Measurements from ENCODE around the gene ALKAL2.
"Not testable (repeated sequence)": the region's sequence is repeated elsewhere in the genome, so short reads cannot be mapped to it uniquely, and the experiment has no call there.

ALKAL2 gene, protein sequence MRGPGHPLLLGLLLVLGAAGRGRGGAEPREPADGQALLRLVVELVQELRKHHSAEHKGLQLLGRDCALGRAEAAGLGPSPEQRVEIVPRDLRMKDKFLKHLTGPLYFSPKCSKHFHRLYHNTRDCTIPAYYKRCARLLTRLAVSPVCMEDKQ

DNA sequence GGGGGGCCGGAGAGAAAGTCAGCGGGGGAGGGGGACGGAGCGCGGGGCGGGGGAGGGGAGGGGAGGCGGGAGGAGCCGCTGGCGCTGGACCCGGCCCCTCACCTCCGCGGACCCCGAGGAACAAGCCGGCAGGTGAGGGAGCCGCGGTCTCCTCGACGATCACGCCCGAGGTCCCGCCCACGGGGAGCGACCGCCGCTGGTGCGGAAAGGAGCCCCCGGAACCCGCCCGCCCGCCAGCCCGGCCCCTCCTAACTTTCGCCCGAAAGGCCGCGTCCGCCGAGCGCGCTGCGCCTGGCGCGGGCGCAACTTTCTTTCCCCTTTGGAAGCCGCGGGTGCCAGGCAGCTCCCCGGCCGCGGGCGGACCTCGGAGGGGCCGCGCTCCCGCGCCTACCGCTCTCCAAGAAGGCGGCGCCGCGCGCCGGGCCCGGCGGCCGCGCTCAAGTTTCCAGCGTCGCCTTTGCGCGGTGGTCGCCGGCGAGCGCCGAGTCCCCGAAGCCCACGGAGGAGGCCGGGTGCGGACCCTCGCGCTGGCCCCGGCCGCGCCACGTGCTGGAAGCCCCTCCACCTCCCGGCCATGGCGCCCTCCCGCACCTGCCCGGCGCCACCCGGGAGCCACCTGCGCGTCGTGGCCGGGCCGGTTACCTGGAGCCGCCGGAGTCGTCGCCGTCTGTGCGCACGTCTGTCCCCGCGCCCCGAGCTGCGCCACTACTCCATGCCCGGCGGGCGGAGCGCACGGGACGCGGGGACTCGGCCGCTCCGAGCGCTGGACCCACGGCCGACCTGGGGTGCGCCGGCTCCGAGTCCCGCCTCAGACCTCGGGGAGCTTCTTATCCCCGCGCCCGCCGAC lies at the start of gene ALKAL2:
Gene ALKAL2, minus strand, starts transcription at position 181 of the 847 bp plus-strand sequence. CDS start 256 bp downstream, outside the sequence.
- no peak for DNase-seq

DNA sequence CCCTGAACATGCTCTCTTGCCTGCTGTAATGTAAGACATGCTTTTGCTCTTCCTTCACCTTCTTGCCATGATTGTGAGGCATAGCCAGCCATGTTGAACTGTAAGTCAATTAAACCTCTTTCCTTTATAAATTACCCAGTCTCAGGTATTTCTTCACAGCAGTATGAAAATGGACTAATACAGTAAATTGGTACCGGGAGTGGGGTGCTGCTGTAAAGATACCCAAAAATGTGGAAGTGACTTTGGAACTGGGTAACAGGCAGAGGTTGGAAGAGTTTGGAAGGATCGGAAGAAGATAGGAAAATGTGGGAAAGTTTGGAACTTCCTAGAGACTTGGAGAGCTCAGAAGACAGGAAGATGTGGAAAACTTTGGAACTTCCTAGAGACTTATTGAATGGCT lies 49.1 kb upstream of the ALKAL2 start:
- not testable (repeated sequence) for DNase-seq

DNA sequence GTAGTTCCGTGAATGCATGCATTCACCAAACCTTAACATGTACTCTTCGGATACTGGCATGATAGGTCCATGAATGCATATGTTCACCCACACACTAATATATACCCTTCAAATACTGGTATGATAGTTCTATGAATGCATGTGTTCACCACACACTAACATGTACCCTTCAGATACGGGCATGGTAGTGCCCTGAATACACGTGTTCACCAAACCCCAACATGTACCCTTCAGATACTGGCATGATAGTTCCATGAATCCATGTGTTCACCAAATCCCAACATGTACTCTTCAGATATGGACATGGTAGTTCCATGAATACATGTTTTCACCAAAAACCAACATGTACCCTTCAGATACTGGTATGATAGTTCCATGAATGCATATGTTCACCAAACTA lies 48.5 kb upstream of the ALKAL2 start:
- DNase-seq, result no peak

DNA sequence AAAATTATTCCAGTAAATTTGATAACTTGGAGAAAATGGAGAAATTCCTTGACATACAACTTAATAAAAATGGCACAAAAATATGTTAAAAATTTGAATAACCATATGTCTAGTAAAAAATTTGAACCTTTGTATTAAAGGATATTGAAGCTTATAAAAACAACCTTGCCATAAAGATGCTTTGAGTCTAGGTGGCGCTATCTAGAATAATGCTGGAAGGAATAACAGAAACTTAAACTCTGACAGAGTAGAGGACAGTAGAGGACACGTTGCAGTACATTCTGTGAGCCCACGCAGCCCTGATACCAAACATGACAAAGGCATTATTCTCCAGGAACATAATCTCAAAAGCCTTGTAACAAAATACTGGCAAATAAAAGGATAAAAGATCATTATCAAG lies 44.7 kb upstream of the ALKAL2 start:
- no peak for DNase-seq

DNA sequence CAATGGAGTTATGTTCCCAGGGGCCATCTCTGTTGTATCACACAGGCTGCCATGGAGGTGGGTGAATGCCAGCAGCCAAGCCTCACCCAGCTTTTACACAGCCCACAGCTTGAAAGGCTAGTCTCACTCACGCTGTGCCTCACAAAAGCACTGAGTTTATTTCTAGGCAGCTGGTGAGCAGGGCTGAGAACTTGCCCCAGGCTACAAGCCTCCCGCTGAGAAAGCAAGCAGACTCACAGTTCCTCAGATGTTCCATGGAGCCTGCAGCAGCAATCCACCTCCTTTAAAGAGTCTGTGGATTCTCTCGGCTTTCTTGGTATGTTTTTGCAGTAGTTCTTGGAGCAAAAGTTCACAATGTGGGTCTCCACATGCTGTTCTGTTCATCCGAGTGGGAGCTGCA lies 40.9 kb upstream of the ALKAL2 start:
- no peak for DNase-seq

DNA sequence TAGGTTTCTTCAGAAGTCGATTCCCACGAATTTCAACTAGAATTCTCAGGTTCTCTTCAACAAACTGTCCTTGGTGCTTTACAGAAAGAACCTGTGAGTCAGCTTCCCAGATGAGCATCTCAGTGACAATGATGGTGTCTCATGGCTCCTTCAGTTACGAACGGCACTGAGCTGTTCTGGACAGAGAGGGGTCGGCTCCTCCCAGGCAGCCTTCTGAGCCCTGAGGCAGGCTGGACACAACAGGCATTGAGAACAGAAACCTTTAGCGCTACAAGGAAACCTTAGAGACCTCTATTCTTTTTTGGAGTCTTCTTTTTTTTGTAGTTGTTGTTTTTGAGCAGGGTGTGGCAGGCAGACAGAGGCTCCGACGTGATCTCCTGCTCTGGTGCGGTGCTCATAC lies 35.1 kb upstream of the ALKAL2 start:
- no peak for DNase-seq

DNA sequence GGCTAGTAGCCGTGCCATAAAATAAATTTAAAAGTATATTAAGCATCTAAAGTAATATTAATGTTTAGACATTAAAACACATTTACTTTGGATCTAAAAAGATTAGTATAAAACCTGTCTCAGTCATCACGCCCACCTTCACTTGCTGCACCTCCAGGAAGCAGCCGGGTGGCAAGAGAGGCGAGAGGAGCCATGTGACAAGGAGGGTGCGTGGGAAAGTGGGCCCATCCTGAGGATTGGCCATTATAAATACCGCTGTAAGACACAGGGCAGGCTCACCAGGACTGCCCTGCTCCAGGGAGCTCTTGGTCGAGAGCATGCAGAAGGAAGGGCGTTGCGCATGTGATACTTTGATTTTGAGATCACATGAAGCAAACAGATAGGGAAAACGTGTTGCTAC lies 34.4 kb upstream of the ALKAL2 start:
- DNase-seq, result no peak

DNA sequence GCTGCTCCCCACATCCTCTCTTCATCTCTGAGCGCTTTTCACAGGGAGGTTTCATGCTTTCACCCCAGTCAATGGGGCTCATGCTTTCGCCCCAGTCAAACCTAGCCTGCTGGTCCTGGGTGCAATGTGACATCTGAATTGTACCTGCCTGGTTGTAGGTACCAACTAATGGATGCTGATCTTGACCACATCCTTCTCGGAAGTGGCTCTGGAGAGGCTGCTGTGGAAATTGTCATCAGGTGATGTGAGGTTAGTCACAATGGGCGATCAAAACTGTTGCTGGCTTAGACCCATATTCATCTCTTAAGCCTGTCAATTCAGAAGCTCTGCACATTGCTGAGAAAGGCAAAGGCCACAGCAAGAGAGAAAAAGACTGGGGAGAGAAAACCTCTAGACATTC lies 32.7 kb upstream of the ALKAL2 start:
- no peak for DNase-seq

DNA sequence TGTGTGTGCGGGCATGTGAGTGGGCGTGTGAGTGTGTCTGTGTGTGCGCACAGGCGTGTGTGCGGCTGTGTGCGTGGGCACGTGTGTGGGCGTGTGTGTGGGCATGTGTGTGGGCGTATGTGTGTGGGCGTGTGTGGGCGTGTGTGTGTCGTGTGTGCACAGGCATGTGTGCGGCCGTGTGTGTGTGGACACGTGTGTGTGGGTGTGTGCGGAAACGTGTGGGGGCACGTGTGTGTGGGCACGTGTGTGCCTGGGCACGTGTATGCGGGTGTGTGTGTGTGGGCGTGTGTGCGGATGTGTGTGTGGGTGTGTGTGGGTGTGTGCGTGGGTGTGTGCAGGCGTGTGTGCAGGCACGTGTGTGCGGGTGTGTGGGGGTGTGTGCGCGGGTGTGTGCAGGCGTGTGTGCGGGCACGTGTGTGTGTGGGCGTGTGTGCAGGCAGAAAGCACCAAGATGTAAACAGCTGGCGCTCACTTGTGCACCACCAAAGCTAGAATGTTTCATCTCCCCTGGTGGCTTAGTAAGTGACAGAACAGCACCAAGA lies 31.2 kb upstream of the ALKAL2 start:
- no peak for DNase-seq

DNA sequence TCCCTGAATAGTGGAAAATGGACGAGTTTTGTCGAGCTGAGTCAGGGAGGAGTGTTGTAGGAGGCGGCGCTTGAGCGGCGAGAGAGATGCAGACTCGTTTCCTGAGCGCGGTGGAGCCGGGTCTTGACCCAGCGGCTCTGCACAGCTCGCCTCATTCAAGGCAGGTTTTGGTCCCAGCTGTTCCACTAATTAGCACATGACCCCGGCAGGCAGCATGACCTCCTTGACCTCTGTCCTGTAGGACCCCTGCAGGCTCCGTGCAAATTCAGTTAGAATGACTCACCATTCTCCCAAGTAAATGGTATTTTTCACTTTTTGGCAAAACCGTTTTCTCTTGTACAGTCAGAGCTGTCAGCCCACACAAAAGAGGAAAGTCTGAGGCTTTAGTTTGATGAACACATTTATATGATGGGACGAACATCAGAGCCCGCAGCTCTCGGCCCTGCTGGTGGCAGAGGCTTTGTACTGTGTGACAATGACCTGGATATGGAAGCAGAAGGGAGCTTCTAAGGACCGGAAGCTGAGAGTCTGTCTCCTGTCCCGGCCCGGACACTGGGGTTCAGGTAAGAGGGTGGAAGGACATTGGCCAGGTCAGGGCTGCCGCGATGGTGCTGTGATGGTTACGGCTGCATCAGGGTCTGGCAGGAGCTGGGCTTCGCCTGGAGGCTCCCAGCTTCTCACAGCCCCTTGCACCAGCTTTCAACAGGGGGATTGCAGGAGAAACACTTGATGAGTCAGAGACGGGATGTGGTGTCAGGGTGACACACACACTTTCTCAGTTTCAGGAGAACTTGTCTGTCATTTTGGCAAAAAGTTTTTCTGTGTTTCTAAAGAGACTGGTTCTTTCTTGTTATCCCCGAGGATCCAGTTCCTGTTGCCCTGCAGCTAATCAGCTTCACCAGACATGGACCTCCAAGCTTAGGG lies 29.9 kb upstream of the ALKAL2 start:
- no peak for DNase-seq

DNA sequence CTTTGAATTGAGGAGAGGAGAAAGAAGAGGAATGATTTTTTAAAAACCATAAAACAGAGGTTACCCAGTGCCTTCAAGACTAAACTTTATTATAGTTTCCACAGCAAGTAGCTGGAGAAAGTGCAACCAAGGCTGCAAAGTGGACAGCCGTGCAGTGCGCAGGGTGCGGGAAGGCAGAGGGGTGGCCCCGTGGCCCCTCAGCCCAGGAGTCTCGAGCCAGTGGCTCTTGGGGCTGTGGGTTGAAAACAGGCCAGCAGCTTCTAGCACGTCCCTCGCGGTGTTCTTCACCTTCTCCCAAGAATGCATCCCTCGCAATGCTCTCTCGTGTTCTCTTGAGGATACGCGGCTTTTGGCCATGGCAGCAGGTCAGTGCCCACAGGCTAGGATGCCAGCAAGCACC lies 28.5 kb upstream of the ALKAL2 start:
- DNase-seq, result no peak

DNA sequence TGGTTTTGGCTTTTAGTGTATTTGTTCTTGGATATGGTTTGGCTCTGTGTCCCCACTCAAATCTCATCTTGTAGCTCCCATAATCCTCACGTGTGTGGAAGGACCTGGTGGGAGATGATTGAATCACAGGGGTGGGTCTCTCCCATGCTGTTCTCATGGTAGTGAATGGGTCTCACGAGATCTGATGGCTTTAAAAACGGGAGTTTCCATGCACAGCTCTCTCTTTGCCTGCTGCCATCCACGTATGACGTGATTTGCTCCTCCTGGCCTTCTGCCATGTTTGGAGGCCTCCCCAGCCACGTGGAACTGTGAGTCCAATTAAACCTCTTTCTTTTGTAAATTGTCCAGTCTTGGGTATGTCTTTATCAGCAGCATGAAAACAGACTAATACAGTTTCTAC lies 28.0 kb upstream of the ALKAL2 start:
- not testable (repeated sequence) for DNase-seq

DNA sequence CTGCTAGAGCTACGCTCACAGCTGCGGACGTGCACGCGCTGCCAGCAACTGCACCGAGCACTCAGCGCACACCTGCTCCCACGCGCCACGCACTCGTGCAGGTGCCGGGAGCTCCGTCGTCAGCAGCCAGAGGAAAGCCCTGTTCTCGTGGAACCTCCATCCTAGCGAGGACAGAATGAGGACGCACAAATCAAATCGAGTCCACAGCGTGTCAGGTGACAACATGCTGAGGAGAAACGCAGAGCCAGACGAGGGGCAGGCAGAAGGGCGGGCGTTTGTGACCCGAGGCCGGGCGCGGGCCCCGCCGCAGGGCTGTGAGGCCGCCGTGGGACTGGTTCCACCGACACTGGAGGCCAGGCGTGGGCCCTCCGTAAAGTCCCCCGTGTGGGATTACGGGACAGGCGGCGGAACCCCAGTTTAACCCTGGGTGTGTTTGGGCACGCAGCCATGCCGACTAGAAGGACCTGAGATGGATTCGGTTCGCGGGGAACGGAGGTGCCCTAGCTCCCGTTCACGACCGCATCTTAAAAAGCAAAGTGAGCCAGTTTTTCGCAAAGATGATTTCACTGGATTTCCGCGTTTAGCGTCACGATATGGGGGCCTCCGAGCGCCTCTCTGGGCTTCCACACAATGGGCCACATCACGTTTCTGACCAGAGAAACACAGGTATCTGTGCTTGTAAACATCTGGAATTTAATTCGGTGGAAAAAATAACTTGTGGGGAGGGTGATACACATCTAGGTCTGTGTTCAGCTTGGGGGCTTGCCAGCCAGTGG lies 26.9 kb upstream of the ALKAL2 start:
- DNase-seq, result no peak

DNA sequence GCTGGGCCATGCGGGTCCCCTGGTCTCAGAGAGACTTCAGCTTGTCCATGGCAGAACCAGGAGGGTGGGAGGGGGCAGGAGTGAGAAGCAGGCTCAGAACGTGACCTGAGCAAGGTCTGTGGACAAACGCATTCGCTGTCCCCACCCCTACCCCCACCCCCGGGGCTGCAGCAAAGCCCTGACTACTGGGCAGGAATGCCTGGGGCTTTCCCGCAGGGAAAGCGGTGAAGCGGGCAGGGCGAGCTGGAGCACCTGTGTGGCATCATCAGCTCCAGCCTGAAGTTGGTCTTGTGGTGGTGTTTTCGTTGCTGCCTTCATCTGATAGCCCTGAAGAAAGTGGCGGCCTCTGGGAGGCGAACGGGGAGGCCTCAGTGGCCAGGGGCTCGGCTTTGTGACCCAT lies 26.1 kb upstream of the ALKAL2 start:
- no peak for DNase-seq

DNA sequence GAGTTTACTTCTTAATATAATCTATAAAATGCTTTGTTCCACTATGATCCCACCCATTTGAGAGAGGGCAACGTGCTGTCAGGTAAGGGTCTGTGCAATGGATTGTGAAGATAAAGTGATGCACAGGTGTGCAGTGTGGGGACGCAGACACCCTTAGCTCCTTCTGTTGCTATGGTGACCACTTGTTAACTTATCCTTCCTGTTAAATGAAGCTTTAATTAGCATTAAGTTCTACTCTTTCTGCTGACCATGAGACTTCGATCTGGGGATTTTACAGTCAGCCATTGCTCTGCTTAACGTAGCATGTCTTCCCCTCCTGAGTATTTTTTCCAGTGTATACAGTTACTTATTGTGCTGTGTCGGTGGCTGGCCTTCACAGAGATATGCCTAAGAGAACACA lies 23.1 kb upstream of the ALKAL2 start:
- peak; percentile 44 for DNase-seq

DNA sequence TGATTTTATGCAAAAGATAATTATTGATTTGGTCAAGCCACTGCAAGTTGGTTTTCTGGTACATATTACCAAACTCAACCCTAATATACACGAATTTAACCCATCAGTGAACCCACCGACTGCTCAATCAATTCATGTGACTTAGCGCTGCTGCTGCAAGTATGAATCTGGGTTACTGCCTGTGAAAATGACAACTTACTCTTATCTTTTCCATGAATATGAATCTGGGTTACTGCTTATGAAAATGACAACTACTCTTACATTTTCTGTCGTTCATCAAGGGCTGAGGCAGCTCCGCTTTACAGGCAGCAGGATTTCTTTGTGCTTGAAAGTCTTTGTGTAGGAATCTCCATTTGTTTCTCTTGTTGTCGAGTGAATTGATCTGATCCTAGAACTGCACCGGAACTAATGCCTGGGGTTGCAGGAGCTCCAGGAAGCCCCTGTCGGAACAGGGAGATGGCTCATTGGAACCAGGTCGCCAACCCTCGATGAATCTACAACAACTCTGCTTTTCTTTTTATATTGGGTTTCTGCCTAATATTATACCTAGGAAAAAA lies 22.1 kb upstream of the ALKAL2 start:
- DNase-seq, result no peak

DNA sequence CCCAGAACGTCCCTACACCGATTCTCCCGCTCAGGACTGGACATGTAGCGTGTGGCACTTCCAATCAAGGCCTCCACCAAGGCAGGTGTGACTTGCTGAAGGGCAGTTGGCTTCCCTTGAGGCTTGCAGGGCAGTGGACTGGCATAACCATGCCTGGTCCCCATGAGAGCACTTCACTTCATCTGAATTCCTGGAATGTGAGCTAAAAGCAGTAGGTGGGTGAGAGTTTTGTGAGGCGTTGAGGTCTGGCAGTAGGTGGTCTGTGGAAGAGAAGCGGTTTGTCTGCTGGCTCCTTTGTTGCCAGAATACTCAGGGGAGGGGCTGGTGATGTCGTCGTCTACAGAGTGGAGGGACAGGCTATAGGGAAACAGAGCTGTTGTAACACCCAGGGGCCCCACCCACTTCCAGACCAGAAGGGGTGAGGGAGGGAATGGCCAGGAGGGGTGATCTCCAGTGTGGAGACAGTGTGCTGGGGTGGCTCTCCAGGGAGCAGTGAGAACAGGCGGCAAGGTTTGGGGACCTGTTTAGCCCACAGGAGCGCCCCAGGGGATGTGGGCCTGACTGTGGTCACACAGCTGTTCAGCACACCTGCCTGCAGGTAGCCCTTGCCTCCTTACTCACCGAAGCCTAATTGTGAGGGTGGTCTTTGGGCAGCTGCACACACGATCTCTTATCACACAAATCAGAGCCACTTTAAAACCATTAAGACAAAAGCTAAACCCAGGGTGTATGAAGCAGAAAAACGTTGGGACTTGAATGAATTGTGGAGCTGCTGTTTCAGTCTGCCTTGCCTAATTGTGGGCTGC lies 21.5 kb upstream of the ALKAL2 start:
- peak; percentile 41 for DNase-seq

DNA sequence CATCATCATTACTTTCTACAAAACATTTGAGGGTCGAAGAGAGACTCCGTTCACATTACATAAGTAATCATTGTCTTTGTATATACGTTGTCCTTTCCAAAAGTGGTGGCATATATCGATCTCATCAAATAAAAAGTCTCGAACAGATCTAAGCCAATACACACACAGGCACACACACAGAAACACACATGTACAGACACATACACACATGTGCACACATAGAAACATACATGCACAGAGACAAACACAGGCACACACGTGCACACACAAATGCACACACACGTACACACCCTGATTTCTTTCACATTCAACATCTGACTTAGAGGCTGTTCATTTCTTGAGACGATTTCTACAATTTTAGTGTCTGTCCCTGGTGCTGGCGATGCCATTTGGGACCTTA lies 17.5 kb upstream of the ALKAL2 start:
- no peak for DNase-seq

DNA sequence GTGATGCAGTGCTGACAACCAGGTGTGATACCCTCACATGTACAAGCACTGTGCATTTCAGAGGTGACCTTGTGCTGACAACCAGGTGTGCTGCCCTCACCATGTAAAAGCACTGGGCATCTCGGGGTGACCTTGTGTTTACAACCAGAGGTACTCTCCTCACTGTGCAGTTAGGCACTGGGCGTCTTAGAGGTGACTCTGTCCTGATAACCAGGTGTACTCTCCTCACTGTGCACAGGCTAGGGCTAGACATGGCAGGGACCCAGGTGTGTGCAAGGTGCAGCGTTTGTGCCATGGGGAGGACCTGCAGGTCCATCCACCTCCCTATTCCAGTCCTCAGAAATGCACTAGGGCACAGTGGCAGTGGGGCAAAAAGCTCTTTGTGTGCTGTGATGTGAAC lies 8.5 kb upstream of the ALKAL2 start:
- no peak for DNase-seq

DNA sequence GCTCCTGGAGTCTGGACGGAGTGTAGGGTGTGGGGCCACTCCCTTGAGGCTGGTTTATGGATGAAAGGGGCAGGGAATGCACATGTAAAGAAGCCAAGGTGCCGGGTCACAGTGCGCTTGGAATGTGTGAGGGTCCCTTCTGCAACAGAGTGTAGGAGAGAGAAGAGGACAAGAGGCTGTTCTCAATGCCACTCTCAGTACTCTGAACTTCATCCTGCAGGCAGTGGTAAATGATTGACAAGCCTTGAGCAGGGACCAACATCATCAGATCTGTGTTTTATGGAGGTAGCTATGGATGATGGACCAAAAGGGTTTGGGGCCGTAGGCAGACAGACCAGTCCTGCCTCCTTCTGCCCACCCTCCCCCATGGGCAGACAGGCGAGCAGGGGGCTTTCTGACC lies 7.2 kb upstream of the ALKAL2 start:
- DNase-seq, result no peak

DNA sequence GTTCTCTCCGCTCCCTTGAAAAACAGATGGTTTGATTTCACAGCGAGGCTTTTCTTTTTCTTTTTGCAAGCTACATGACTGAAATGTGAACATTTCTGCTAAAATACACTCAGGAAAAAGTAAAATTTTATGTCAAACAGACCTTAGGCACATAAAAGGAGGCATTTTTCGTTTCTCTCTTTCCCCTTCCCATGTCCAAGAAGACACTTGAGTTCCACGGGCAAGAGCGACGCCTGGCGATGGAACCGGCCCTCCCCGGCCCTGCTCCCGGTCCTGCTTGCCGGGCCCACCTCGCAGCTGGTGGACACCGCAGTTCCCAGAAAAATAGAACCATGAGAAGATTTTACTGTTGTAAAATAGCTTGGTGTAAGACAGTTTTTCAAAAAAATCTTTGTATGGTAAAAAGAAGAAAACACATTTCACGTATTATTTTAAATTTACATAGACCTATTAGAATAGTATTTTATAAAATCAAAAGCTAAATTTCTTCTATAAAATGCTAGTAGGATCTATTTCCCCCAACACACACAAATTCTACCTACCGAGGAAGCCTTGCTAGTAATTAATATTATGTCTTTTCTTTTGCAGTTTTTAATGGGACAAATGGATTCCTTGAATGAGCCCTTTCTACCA lies 2.3 kb upstream of the ALKAL2 start:
- DNase-seq, result peak; percentile 65
